Astrocyte (in vitro differentiated cells and primary cell): ENCODE measurements around the gene TBL2. TPM values are rescaled to one million over a fixed set of nuclear protein-coding genes. Genes with fewer than 3 reads are reported as not detected.

Experiments
- DNase-seq: peaks from one replicate; pipeline ENCODE4 v3.0.0-alpha.2; 2010; ENCODE audit warnings: low read depth
- FAIRE-seq: peaks from 2 replicates; lab custom pipeline; 2011; peaks lifted over from hg19 to GRCh38; lab: Jason Lieb, UNC
- H2AFZ ChIP-seq: 2 replicates; pipeline ENCODE4 v1.6.0; 2012; ENCODE audit warnings: low read depth, low read length, inconsistent platforms
- H3K27ac ChIP-seq: 2 replicates; pipeline ENCODE4 v1.5.1; 2011; ENCODE audit warnings: low read depth, low read length, inconsistent platforms
- H3K27me3 ChIP-seq: 2 replicates; pipeline ENCODE4 v1.6.0; 2011; ENCODE audit warnings: low read length, inconsistent platforms; ENCODE audit not compliant: insufficient read depth
- H3K36me3 ChIP-seq: 2 replicates; pipeline ENCODE4 v1.5.1; 2011; ENCODE audit warnings: low read length, inconsistent platforms; ENCODE audit not compliant: insufficient read depth
- H3K4me1 ChIP-seq: 2 replicates; pipeline ENCODE4 v1.5.1; 2011; ENCODE audit warnings: low read length, inconsistent platforms; ENCODE audit not compliant: insufficient read depth
- H3K4me2 ChIP-seq: 2 replicates; pipeline ENCODE4 v1.6.0; 2012; ENCODE audit warnings: low read length, inconsistent platforms
- H3K4me3 ChIP-seq: 2 replicates; pipeline ENCODE4 v1.5.1; 2011; ENCODE audit warnings: low read depth, mild to moderate bottlenecking, low read length, inconsistent platforms; ENCODE audit not compliant: insufficient read depth
- H3K79me2 ChIP-seq: 2 replicates; pipeline ENCODE4 v1.6.0; 2012; ENCODE audit warnings: mild to moderate bottlenecking, low read length, inconsistent platforms; ENCODE audit not compliant: insufficient read depth
- H3K9ac ChIP-seq: 2 replicates; pipeline ENCODE4 v1.6.0; 2012; ENCODE audit warnings: mild to moderate bottlenecking, low read length, inconsistent platforms
- H3K9me3 ChIP-seq: 2 replicates; pipeline ENCODE4 v1.5.1; 2012; ENCODE audit warnings: low read depth, mild to moderate bottlenecking, low read length, inconsistent platforms; ENCODE audit not compliant: insufficient read depth
- H4K20me1 ChIP-seq: 2 replicates; pipeline ENCODE4 v1.6.0; 2012; ENCODE audit warnings: low read length, inconsistent platforms; ENCODE audit not compliant: insufficient read depth
- H3K27ac Mint-ChIP-seq: one replicate; pipeline ENCODE4 v1.8.0; 2021; ENCODE audit warnings: mild to moderate bottlenecking, mixed read lengths; ENCODE audit not compliant: unreplicated experiment
- H3K27me3 Mint-ChIP-seq: one replicate; pipeline ENCODE4 v1.8.0; 2021; ENCODE audit warnings: low read depth, mixed read lengths; ENCODE audit not compliant: unreplicated experiment
- H3K36me3 Mint-ChIP-seq: one replicate; pipeline ENCODE4 v1.8.0; 2021; ENCODE audit warnings: low read depth, mixed read lengths; ENCODE audit not compliant: unreplicated experiment
- H3K4me1 Mint-ChIP-seq: one replicate; pipeline ENCODE4 v1.8.0; 2021; ENCODE audit warnings: low read depth, mixed read lengths; ENCODE audit not compliant: unreplicated experiment
- H3K4me3 Mint-ChIP-seq: one replicate; pipeline ENCODE4 v1.8.0; 2021; ENCODE audit warnings: mild to moderate bottlenecking, moderate library complexity, mixed read lengths; ENCODE audit not compliant: unreplicated experiment
- H3K9me3 Mint-ChIP-seq: one replicate; pipeline ENCODE4 v1.8.0; 2021; ENCODE audit warnings: mild to moderate bottlenecking, mixed read lengths; ENCODE audit not compliant: unreplicated experiment
- EZH2 ChIP-seq: IDR thresholded peaks from 2 replicates; pipeline ENCODE4 v1.6.1; 2012; ENCODE audit warnings: mild to moderate bottlenecking, low read length, inconsistent platforms; ENCODE audit not compliant: insufficient read depth
- total RNA-seq: library from RNA; stranded (reverse); gene quantifications from 2 replicates; pipeline ENCODE4 v1.2.1, GENCODE V29; 2021
- TF ChIP-seq, protein P1 (sequence below): IDR thresholded peaks from 2 replicates; pipeline ENCODE4 v1.5.1; 2011; ENCODE audit warnings: low read depth, mild to moderate bottlenecking, inconsistent platforms, low read length, moderate library complexity; ENCODE audit not compliant: insufficient read depth

TBL2 gene
- total RNA-seq, 1 donor from 2014 or later, result 54.8 TPM

DNA sequence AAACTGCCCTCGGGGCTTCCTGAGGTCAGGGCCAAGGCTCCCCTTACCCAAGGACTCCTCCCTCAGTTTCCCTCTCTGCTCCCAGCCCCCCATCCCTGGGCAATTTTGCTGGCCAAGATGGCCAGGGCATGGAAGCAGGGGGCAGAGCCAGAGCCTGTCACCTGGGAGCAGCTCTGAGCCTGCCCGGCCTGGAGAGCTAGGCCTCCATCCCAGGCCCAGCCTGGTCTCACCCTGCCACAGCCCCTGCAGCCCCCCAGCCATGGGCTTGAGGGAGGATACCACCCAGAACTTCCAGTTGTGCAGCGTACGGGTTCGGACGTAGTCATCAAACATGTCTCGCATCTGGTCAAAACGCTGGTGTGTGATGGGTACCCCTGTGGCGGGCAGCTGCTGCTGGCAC is 17.0 kb upstream of the TBL2 start:
- H3K27me3 Mint-ChIP-seq, result peaks cover 39% of the 10 kb centered on the region
- no peak for FAIRE-seq

GRCh38 chr7:73593207-73594045 is 15.0 kb upstream of the TBL2 start:
- TF ChIP-seq, protein P1, sequence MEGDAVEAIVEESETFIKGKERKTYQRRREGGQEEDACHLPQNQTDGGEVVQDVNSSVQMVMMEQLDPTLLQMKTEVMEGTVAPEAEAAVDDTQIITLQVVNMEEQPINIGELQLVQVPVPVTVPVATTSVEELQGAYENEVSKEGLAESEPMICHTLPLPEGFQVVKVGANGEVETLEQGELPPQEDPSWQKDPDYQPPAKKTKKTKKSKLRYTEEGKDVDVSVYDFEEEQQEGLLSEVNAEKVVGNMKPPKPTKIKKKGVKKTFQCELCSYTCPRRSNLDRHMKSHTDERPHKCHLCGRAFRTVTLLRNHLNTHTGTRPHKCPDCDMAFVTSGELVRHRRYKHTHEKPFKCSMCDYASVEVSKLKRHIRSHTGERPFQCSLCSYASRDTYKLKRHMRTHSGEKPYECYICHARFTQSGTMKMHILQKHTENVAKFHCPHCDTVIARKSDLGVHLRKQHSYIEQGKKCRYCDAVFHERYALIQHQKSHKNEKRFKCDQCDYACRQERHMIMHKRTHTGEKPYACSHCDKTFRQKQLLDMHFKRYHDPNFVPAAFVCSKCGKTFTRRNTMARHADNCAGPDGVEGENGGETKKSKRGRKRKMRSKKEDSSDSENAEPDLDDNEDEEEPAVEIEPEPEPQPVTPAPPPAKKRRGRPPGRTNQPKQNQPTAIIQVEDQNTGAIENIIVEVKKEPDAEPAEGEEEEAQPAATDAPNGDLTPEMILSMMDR, result no peak
- TF ChIP-seq EZH2, result no peak
- Histone ChIP-seq H3K9ac (no peak overlapping the region), H3K27me3 (peaks cover 3% of the 10 kb centered on the region), H3K36me3 (no peaks in the 10 kb centered on the region), H4K20me1 (no peaks in the 10 kb centered on the region), H3K4me3 (no peak overlapping the region), H3K4me2 (no peak overlapping the region), H3K79me2 (no peaks in the 10 kb centered on the region), H3K9me3 (no peaks in the 10 kb centered on the region), H3K27ac (no peak overlapping the region), H2AFZ (no peak overlapping the region), H3K4me1 (no peaks in the 10 kb centered on the region)
- FAIRE-seq, result no peak
- Mint-ChIP-seq H3K27ac (no peak overlapping the region), H3K36me3 (no peaks in the 10 kb centered on the region), H3K4me3 (no peak overlapping the region), H3K27me3 (peaks cover 29% of the 10 kb centered on the region), H3K4me1 (no peaks in the 10 kb centered on the region), H3K9me3 (no peaks in the 10 kb centered on the region)
- DNase-seq, result no peak

More for the DNA sequence above, 17.0 kb upstream of the TBL2 start:
- Mint-ChIP-seq H3K36me3 (no peaks in the 10 kb centered on the region), H3K9me3 (no peaks in the 10 kb centered on the region), H3K4me3 (no peak overlapping the region), H3K4me1 (no peaks in the 10 kb centered on the region), H3K27ac (no peak overlapping the region)
- no peak overlapping the region for H3K27ac ChIP-seq
- H3K27me3 ChIP-seq, result peaks cover 3% of the 10 kb centered on the region
- TF ChIP-seq, protein P1, result no peak
- TF ChIP-seq EZH2, result no peak
- H3K36me3 ChIP-seq, result no peaks in the 10 kb centered on the region
- H3K4me1 ChIP-seq, result no peaks in the 10 kb centered on the region
- H2AFZ ChIP-seq, result no peak overlapping the region
- H3K4me2 ChIP-seq, result no peak overlapping the region
- no peaks in the 10 kb centered on the region for H3K79me2 ChIP-seq
- no peaks in the 10 kb centered on the region for H3K9me3 ChIP-seq
- H3K4me3 ChIP-seq, result no peak overlapping the region
- H4K20me1 ChIP-seq, result no peaks in the 10 kb centered on the region
- no peak for DNase-seq
- no peak overlapping the region for H3K9ac ChIP-seq

DNA sequence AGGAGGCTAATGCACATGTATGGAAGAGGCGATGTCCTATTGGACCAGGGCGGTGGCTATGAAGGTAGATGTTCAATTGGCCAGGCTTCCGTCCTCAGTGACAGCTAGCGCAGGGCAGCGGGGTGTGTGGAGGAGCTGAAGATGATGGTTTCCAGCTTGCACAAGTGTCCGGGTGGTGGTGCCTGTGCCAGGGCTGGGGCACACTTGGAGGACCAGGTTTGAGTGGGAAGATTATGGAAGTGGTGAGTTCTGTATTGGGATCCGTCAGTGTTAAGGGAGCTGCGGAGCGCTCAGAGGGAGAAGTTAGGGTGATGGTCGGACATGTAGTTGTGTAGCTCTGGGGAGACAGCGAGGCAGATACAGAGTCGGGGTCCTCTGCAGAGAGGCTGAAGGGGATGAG is 8.5 kb upstream of the TBL2 start:
- no peaks in the 10 kb centered on the region for H3K36me3 ChIP-seq
- H3K4me2 ChIP-seq, result no peak overlapping the region
- Mint-ChIP-seq H3K36me3 (no peaks in the 10 kb centered on the region), H3K27ac (no peak overlapping the region), H3K27me3 (peaks cover 15% of the 10 kb centered on the region), H3K4me3 (no peak overlapping the region), H3K4me1 (peaks cover 3% of the 10 kb centered on the region), H3K9me3 (no peaks in the 10 kb centered on the region)
- no peaks in the 10 kb centered on the region for H4K20me1 ChIP-seq
- no peak overlapping the region for H3K4me3 ChIP-seq
- H3K27me3 ChIP-seq, result no peaks in the 10 kb centered on the region
- H3K27ac ChIP-seq, result no peak overlapping the region
- H2AFZ ChIP-seq, result no peak overlapping the region
- DNase-seq (no peak), FAIRE-seq (no peak)
- no peaks in the 10 kb centered on the region for H3K9me3 ChIP-seq
- TF ChIP-seq, protein P1, result no peak
- TF ChIP-seq EZH2, result no peak
- H3K9ac ChIP-seq, result no peak overlapping the region
- peaks cover 5% of the 10 kb centered on the region for H3K4me1 ChIP-seq
- no peaks in the 10 kb centered on the region for H3K79me2 ChIP-seq
